GM19452 (cell line): Measurements from ENCODE around the gene SLC9A1.
"Not testable (repeated sequence)": the region's sequence is repeated elsewhere in the genome, so short reads cannot be mapped to it uniquely, and the experiment has no call there.

Experiments used
- ATAC-seq: cut with Tn5 transposase; IDR thresholded peaks from one replicate; pipeline ENCODE4 v1.9.1; 2021; ENCODE audit not compliant: unreplicated experiment

The SLC9A1 gene

GRCh38 chr1:27154991-27155781, at the start of gene SLC9A1:
SLC9A1 (minus strand) TSS chr1:27155125; CDS start chr1:27154334, 791 bp downstream.
- peak; percentile 83 for ATAC-seq

DNA sequence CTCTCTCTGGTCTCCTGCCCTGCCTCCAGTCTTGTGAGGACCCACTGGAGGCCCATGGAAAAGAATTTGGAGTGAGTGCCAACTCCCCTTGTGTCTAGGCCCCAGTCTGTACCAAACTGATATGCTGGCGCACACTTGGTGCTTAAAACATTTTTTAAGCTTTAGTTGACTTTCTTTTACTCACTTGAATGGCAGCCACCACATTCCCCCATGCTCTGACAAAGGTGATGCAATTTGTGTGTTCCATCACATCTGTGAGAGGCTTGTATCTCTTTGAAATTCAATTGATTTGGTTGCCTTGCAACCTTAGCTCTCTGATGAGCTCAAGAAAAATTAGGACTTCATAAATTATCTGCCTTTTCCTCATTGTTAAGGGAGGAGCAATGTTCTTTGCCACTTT, 49.0 kb upstream of the SLC9A1 start:
- ATAC-seq, result no peak

- no peak for ATAC-seq
These were observed 46.4 kb upstream of the SLC9A1 start for GRCh38 chr1:27201295-27201694.

- no peak for ATAC-seq
These were observed 38.3 kb upstream of the SLC9A1 start for GRCh38 chr1:27193194-27193593.

DNA sequence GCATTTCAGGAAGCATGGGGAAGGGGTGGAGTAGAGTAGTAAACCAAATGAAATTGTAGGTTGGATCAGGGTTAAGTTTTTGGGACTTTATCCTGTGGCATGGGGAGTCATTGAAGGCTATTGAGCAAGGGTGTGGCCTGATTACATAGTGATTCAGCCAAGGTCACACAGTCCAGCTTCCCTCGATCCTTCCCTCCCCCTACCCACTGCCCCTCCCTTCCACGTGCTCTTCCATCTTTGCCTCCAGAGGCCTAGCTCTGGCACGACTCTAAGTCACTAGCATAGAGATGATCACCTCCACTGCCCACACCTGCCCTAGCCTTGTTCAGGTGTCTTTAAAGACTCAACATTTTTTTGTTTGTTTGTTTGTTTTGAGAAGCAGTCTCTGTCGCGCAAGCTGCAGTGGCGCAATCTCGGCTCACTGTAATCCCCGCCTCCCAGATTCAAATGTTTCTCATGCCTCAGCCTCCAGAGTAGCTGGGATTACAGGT, 37.2 kb upstream of the SLC9A1 start:
- ATAC-seq, result no peak

GRCh38 chr1:27184665-27185064, 29.7 kb upstream of the SLC9A1 start:
- not testable (repeated sequence) for ATAC-seq

DNA sequence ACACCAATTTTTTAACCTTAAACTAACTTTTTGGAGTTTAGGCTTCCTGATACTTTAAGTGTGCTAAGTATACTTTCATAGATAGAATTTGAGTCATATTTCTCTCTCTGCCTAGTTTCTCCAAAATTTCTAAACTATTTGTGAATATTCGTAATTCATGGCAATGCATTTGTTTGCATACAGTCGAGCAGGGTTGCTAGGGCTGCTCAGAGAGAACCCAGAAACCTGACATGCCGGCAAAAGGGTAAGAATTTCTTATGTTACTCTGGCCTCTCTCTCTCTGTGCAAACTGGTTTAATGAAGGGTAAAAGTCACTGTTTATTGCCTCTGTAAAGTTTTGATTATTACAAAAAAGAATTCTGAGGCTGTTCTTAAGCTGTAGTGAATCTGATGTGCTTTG, 25.1 kb upstream of the SLC9A1 start:
- ATAC-seq, result no peak

DNA sequence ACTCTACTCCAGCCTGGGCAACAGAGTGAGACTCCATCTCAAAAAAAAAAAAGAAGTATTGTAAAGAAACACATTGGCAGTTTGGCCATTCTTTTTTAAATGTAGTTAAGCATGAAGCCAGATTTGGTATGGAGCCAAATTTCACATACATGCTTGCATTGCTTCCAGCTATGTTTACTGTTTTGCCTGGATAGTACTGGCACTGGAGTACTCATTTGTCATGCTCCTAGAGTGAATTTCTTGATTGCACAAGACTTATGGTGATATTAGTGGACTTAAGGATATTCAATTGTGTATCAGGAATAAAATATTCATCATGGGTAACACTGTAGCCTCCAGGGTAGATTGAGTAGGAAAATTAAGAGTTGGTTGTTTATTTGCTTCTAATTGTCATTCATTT, 24.5 kb upstream of the SLC9A1 start:
- no peak for ATAC-seq

- ATAC-seq, result no peak
These were observed 22.0 kb upstream of the SLC9A1 start for GRCh38 chr1:27176954-27177353.

DNA sequence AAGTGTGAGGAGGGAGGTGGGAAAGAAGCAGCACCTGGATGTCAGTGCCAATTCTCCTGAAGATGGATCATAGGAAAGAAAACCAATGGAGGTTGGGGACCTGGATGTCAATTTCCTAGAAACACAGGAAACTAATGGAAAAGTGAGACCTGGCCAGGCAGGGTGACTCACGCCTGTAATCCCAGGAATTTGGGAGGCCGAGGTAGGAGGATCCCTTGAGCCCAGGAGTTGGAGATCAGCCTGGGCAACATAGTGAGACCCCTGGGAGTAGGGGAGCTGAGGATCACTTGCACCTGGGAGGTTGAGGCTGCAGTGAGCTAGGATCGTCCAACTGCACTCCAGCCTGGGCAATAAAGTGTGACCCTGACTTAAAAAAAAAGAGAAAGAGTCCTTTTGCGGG, 21.4 kb upstream of the SLC9A1 start:
- no peak for ATAC-seq

- ATAC-seq, result not testable (repeated sequence)
These were observed 18.1 kb upstream of the SLC9A1 start for GRCh38 chr1:27172992-27173391.

- ATAC-seq, result no peak
These were observed 12.0 kb upstream of the SLC9A1 start for GRCh38 chr1:27166929-27167328.

- ATAC-seq, result no peak
These were observed 11.5 kb upstream of the SLC9A1 start for GRCh38 chr1:27166351-27166802.

DNA sequence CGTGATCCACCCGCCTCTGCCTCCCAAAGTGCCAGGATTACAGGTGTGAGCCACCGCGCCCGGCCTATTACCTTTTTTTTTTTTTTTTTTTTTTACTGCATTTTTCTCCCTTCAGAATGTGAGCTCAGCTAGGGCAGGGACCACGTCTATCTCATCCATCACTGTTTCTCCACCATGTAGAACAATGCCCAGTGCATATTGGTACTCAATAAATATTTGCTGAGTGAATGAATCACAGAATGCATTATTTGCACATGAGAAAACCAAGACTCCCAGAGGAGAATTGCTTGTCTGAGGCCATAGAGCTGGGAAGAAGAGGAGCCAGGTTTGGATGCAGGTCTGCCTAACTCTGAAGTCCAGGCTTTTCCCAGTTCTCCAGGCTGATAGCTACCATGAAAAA, 8.2 kb upstream of the SLC9A1 start:
- ATAC-seq, result no peak

DNA sequence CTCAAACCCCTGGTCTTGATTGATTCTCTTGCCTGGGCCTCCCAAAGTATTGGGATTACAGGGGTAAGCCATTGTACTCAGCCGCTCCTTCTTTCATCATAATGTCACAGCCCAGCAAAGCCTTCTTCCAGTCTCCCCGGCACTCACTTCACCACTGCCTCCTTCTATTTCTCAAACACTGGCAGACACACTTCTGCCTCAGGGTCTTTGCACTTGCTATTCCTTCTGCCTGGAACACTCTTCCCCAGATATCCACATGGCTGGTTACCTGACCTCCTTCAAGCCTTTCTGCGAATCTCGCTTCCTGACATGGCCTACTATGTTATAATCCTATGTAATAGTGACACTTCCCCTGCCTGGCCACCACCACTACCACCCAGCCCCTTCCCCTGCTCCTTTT, 7.2 kb upstream of the SLC9A1 start:
- ATAC-seq, result no peak

DNA sequence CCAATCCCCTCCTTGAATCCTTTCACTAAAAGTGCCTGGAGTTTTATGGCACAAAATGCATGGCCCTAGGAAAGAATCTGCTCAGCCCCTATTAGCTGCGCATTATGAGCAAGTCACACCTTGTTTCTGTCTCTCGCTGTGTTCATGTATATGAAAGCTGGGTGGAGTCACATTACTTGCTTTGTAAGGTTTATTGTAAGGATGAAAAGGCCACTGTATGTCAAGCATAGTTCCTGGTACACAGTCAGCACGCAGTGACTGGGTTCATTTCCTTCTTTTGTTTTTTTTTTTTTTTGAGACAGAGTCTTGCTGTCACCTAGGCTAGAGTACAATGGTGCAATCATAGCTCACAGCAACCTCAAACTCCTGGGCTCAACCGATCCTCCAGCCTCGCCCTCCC, 6.7 kb upstream of the SLC9A1 start:
- no peak for ATAC-seq

GRCh38 chr1:27157194-27157593, 2.3 kb upstream of the SLC9A1 start:
- no peak for ATAC-seq

DNA sequence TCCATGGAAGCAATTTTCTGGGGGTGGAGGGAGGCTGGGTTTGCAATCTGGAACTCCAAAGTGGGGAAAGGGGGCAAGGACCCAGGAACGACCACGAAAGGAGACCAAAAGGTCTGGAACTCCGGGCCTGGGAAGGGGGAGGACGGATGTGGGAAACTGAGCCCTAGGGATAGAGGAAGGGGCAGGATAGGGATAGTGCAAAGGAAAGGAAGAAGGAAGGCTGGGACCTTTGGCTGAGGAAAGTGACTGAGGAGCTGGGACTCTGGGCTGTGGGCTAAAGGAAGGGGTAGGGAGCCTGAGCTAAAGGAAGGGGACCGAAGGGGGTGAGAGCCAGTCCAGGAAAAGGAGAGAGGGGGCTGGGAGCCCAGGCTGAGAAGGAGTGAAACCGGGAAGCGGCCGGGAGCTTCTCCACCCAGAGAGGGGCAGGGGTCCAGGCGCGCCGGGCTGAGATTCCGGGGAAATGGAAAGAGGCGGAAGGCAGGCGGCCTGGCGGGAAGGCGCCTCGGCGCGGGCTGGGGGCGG, 395 bp downstream of the SLC9A1 start:
- ATAC-seq, result no peak

GRCh38 chr1:27153927-27154358, 982 bp downstream of the SLC9A1 start:
- ATAC-seq, result no peak

DNA sequence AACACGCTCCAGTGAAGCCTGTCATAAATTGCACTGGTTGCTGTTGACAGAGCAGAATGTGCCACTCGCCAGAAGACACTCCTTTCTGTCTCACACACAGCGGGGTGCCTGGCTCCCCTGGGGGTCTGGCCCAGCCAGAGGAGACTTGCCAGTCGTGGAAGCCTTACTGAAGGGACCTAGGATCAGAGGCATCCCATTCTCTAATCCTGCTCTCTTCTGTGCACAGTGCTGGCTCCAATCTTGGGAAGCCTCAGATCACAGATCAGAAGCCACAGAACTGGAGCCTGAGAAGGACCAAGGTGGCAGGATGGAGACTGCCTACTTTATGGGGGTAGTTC, 1.4 kb downstream of the SLC9A1 start:
- no peak for ATAC-seq

DNA sequence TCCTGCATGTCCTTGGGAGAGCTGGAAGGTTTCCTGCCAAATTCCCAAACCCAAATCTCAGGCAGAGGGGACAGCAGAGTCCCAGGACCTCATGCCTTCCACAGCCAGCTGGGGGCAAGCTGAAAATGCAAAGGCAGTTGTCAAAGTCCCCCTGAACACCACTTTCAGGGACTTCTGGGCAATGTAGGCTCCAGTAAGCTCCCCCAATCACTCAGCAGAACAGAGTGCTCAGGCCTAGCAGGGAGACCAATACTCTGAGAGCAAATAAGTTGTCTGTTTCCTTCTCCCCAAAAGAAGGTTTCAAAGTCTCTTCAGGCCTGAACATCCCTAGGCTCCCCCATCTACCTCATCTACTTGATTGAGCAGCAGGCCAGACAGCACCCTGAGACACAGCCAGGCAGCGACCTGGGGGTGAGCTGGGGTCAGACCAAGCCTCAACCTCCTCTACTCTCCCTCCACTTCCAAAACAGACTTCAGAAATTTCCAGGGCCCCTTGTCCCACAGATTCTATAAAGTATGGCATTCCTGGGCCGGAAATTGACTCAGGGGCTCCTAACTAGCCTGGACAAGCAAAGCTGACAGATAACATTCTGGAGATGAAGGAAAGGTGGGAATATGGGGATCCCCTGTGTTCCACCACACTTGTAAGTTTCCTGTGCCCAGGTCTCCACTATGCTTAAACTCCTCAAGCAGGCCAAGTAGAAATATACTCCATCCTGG, 1.9 kb downstream of the SLC9A1 start:
- no peak for ATAC-seq
